Inflammatory macrophage treated with lipopolysaccharide for 1 hour (primary cell): ENCODE results near the gene TFDP2.
"Not testable (repeated sequence)": the region's sequence is repeated elsewhere in the genome, so short reads cannot be mapped to it uniquely, and the experiment has no call there.

Experiments used
- DNase-seq, 2 donors: peaks; one replicate each; pipeline ENCODE4 v3.0.0-alpha.2; 2020 to 2022

Gene TFDP2, protein sequence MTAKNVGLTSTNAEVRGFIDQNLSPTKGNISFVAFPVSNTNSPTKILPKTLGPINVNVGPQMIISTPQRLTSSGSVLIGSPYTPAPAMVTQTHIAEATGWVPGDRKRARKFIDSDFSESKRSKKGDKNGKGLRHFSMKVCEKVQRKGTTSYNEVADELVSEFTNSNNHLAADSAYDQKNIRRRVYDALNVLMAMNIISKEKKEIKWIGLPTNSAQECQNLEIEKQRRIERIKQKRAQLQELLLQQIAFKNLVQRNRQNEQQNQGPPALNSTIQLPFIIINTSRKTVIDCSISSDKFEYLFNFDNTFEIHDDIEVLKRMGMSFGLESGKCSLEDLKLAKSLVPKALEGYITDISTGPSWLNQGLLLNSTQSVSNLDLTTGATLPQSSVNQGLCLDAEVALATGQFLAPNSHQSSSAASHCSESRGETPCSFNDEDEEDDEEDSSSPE

DNA sequence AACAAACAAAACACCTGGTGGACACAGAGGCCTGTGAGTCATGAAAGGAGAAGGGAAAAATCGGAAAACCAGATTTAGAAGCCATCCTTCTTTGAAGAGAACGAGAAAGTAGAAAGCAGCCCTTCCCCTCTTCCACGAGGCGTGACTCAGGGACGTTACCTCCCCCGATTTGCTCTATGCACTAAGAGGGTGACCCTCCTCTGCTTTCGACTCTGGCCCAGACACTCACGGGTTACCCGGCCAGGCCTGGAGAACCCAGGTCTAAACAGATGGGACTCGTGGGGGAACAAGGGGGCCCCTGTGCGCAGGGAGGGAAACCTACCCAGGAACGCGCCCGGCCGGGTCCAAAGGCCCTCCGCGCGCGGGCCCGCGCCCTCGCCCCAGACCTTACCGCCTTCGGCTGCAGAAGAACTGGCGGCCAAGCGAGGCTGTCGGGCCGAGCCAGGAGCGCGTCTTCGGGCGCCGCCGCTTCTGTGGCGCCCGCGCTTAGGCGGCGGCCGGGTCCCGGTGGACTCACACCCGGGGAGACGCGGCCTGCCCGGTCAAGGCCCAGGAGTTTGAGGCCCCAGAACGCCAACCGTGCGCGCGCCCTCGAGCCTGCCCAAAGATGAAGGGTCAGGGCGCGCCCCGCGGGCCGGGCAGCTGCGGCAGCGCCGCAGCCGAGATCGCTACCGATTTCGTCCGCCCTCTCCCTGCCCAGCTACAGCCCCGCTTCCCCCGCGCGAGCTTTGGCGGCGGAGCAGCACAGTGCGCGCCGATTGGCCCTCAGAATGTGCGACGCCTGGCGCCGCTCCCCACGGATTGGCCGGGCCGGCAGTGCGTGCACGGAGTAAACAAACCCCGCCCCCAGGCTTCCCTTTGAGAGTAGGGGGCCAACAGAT lies at the start of gene TFDP2:
Gene TFDP2, minus strand, starts transcription at position 753 of the 881 bp plus-strand sequence. CDS start 47,795 bp downstream, outside the sequence.
- peak; percentile 81 to 87 for DNase-seq

- DNase-seq = no peak
Measured at GRCh38 chr3:142188846-142189245, 39.5 kb upstream of the TFDP2 start.

- peak; percentile 24 to 62 for DNase-seq
Measured at GRCh38 chr3:142180761-142181362, 31.5 kb upstream of the TFDP2 start.

DNA sequence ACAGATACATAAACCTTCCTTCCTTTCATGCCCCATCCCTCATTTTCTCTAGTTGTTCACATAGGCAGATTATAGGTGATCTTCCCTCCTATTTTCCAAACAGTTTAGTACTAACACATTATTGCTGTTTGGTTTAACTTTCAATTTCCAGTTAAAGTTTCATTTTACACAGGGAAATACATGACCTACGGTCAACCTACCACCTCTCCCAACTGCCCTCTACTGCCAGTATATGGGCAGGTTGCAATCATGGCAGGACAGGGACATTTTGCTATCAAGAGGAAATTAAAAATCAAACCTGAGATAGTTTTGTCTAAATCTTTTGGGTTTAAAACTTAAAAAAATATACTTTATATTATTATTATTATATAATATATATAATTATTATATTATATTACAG lies 26.1 kb upstream of the TFDP2 start:
- DNase-seq = no peak

GRCh38 chr3:142174559-142174958 lies 25.2 kb upstream of the TFDP2 start:
- DNase-seq = no peak

- no peak for DNase-seq
Measured at GRCh38 chr3:142168514-142168913, 19.2 kb upstream of the TFDP2 start.

DNA sequence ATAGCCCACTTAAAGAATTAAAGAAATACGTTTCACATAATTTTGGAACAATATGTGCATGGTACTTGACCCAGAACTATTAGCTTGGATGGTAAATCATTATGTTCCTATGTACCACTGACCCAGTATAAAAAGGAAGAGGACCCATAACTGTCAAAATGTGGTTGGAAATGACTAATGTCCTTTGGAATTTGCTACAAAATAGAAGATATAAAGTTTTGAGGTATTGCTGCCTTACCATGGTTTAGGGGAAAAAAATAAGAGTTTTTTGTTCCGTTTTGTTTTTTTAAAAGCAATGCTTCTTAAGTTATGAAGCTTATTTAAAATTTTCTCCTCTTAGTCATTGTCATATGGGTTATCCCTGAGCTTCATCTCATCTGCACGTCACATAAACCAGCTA lies 15.8 kb upstream of the TFDP2 start:
- no peak for DNase-seq

DNA sequence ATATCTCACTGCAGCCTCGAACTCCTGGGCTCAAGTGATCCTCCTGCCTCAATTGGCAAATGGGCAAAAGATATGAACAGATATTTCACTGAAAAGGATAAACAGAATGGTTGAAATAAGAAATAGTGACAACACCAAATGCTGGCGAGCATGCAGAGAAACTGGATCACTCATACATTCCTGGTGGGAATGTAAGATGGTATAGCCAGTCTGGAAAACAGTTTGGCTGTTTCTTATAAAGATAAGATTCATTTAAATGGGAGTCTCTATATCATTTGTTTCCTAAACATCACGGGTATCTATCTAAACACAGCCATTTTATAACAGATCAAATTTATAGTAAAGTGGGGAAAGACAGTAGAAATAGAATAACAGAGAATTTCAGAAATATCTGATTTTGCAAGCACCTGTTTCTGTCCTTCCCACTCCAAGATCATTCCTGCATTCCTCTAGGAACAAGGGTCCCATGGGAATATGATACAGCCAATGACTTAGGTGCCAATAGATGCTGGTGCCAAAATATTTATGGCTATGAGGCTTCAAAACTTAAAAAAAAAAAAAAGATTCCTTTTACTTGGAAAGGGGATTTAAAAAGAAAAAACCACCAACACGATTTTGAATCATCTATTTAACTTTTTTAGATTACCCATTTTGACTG lies 9.9 kb upstream of the TFDP2 start:
- no peak for DNase-seq

- DNase-seq = no peak
Measured at GRCh38 chr3:142154186-142154585, 4.8 kb upstream of the TFDP2 start.

- no peak for DNase-seq
Measured at GRCh38 chr3:142152384-142152783, 3.0 kb upstream of the TFDP2 start.

- no peak for DNase-seq
Measured at GRCh38 chr3:142151828-142152227, 2.5 kb upstream of the TFDP2 start.

- DNase-seq = no peak
Measured at GRCh38 chr3:142151240-142151639, 1.9 kb upstream of the TFDP2 start.

DNA sequence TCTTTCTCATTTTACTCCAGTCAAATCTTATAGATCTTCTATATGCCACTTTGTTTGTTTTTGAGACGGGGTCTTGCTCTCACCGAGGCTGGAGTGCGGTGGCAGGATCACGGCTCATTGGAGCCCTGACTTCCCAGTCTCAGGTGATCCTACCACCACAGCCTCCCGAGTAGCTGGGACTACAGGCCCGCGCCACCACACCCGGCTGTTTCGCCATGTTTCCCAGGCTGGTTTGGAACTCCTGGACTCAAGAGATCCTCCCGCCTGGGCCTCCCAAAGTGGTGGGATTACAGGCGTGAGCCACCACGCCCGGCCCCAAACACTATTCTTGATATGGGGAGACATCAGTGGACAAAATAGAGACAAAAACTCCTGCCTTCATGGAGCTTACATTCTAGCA lies 927 bp upstream of the TFDP2 start:
- no peak for DNase-seq

DNA sequence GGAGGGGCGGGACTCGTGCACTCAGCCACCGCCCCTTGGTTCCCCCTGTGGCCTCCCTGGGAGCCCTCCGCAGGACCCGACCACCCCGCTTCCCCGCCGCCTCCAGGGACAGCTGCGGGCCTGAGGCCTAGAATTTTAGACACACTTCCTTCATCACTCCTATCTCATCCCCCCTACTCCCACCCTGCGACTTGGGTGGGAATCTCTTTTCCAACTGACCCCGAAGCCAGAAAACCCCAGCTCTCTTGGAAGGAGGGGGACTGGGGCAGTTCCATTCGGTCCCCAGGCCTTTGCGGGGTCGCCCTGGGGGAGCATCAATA lies 289 bp upstream of the TFDP2 start:
- DNase-seq = no peak

DNA sequence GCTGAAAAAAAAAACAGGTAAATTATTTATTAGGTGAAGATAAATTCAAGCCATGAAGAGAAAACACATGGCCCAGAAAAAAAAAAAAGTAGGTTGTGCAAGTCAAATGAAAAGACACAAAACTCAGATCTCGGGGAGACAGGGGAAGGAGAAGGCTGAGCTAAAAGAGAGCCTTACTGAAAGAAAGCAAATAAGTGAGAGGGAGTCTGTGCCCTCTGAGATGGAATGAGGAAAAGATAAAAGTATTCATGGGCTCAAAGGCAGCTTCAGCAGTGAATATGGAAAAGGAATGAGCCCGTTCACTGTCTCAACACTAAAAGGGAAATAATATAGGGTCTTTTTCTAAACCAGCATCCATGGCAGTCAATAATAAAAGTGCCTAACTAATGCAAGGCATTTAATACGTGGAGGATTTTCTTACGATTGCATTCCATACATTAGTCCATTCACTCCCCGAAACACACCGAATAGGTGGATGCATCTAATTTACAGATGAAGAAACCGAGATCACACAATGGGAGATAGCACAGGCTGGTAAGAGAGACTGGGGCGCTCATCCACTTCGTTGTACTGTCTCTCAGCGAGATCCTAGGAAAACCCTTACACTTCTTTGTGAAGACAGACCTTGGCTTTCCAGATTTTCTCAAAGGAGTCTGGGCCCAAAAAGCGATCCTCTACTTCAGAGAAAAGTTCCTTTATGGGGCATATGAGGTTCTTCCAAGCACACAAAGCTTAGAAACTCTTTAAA lies 1.1 kb downstream of the TFDP2 start:
- DNase-seq = no peak

- DNase-seq = not testable (repeated sequence)
Measured at GRCh38 chr3:142144587-142144986, 4.8 kb downstream of the TFDP2 start.

DNA sequence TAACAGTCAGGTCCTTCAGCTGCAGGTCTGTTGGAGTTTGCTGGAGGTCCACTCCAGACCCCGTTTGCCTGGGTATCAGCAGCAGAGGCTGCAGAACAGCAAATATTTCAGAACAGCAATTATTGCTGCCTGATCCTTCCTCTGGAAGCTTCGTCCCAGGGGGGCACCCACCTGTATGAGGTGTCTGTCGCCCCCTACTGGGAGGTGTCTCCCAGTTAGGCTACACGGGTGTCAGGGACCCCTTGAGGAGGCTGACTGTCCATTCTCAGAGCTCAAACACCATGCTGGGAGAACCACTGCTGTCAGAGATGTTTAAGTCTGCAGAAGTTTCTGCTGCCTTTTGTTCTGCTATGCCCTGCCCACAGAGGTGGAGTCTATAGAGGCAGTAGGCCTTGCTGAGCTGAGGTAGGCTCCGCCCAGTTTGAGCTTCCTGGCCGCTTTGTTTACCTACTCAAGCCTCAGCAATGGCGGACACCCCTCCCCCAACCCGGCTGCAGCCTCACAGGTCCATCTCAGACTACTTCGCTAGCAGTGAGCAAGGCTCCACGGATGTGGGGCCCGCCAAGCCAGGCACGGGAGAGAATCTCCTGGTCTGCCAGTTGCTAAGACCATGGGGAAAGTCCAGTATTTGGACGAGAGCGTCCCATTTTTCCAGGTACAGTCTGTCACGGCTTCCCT lies 8.6 kb downstream of the TFDP2 start:
- DNase-seq = not testable (repeated sequence)

DNA sequence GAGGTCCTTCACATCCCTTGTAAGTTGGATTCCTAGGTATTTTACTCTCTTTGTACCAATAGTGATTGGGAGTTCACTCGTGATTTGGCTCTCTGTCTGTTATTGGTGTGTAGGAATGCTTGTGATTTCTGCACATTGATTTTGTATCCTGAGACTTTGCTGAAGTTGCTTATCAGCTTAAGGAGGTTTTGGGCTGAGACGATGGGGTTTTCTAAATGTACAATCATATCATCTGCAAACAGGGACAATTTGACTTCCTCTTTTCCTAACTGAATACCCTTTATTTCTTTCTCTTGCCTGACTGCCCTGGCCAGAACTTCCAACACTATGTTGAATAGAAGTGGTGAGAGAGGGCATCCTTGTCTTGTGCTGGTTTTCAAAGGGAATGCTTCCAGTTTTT lies 12.3 kb downstream of the TFDP2 start:
- not testable (repeated sequence) for DNase-seq

DNA sequence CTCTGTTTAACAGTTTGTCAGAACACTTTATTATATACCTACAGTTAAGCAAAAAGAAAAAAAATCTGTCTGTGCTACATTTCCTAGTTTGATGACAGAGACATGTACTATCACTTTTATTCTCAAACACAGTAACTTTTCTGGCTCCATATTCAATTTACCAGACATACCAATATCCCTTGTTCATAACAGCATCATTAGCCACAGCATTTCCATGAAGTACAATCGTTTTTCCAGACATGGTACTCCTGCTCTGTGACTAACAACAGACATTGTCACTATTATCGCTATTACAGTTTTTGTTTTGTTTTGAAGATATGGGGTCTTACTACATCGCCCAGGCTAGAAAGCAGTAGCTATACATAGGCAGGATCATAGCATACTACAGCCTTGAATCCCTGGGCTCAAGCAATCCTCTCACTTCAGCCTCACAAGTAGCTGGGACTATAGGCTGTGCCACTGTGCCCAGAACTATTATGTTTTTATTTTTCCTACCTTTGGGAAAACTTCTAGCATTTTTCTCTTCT lies 14.5 kb downstream of the TFDP2 start:
- no peak for DNase-seq

GRCh38 chr3:142129516-142130171 lies 19.7 kb downstream of the TFDP2 start:
- no peak for DNase-seq
